ENCODE data around the gene USP27X.

GRCh38 chrX:49860867-49861535 is 18.3 kb upstream of the USP27X start:
- TF ChIP-seq EZH2 (IDR thresholded peaks at IDR 0.05; ENCODE audit: low read length, missing control alignments) = no peak
- no peak for TF ChIP-seq CTCF (conservative IDR thresholded peaks at IDR 0.05 in 1 of 2, IDR thresholded peaks at IDR 0.05 in 1 of 2; ENCODE audit: low read depth in 1 of 2, low read length in 2 of 2)
